Stimulated activated CD8-positive, alpha-beta memory T cell treated with anti-CD3 and anti-CD28 coated beads, Interleukin-12 subunit alpha, Interleukin-12 subunit beta, amount 100 ng/mL, for 24 hours (primary cell): ENCODE results near the gene SAMD14.

Experiments
- DNase-seq: peaks from one replicate; pipeline ENCODE4 v3.0.0-alpha.2; 2020; ENCODE audit errors: extremely low read depth

SAMD14 gene

GRCh38 chr17:50113624-50114320 lies 16.2 kb downstream of the SAMD14 start:
- no peak for DNase-seq

DNA sequence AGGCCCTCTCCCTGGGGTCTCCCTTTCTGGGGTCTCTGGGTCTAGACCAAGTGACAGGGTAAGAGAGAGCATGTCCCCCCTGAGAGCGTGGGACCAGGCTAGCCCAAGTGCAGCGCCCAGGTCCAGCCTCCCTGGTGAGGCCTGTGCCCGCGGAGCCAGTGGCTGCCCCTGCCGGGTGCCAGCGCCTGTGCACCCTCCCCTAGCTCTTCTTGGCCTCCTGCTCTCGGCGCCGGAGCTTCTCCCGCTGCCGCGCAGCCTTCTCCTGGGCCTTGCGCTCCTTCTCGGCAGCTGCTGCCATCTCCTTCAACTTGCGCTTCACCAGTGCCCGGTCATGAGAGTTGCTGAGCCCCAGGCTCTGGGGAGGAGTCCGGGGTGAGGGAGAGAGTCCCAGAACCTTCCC lies 17.3 kb downstream of the SAMD14 start:
- DNase-seq = no peak

GRCh38 chr17:50111673-50112655 lies 18.0 kb downstream of the SAMD14 start:
- no peak for DNase-seq

DNA sequence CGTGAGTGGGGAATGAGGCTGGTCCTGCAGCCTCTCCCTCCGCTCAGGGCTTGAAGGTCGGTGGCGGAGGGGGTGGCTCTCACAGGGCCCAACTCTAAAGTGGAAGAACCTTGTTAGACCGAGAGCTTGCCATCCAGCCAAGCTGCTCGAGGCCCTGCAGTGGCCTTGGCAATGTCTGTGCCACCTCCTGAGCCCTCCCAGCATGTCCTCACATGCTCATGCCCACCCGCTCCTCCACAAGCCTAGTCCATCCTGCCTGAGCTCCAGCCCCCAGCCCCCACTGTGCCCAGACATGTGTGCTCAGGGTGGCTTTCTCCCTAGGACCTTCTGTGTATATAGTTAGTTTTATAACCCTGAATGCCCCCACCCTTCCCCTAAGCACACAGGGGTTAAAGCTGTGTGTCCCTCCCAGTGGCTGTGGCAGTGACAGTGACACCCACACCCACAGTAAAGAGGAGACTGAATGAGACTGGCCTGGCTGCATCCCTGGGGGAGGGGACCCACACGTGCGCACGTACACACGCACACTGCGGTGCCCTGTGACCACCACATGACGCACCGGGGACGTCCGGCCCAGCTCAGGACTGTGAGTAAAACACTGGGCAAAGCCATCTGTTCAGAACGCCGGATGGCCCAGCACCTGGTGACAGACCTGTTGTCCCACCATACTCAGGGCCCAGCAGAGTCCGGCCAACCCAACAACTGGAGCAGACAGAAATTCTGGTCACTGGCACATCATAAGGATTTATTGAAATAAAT lies 19.2 kb downstream of the SAMD14 start:
- DNase-seq = no peak

GRCh38 chr17:50109785-50110184 lies 20.2 kb downstream of the SAMD14 start:
- no peak for DNase-seq

- DNase-seq = no peak
Measured at GRCh38 chr17:50109207-50109606, 20.8 kb downstream of the SAMD14 start.

GRCh38 chr17:50108556-50108955 lies 21.4 kb downstream of the SAMD14 start:
- DNase-seq = no peak

DNA sequence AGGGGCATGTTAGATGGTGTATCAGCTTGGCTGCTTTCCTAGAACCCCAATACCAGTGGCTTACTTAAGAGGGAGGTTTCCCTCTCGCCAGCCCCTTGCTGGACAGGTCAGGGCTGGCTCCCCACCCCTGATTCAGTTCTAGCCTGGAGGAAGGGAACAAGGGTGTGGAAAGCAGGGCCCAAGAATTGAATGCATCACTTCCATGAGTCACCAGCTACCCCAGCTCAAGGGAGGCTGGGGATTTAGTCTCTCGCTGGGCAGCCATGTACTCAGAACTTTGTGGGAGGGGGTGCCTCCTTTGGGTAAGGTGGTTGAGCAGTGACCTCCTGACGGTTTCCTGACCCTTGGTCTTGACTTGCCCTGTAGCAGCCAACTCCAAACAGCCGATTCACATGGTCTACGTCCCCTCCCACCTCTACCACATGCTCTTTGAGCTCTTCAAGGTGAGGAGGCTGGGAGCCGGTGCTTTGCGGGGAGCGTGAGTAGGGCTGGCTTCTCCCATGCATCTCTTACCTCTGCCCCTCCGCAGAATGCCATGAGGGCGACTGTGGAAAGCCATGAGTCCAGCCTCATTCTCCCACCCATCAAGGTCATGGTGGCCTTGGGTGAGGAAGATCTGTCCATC lies 22.1 kb downstream of the SAMD14 start:
- DNase-seq = no peak

DNA sequence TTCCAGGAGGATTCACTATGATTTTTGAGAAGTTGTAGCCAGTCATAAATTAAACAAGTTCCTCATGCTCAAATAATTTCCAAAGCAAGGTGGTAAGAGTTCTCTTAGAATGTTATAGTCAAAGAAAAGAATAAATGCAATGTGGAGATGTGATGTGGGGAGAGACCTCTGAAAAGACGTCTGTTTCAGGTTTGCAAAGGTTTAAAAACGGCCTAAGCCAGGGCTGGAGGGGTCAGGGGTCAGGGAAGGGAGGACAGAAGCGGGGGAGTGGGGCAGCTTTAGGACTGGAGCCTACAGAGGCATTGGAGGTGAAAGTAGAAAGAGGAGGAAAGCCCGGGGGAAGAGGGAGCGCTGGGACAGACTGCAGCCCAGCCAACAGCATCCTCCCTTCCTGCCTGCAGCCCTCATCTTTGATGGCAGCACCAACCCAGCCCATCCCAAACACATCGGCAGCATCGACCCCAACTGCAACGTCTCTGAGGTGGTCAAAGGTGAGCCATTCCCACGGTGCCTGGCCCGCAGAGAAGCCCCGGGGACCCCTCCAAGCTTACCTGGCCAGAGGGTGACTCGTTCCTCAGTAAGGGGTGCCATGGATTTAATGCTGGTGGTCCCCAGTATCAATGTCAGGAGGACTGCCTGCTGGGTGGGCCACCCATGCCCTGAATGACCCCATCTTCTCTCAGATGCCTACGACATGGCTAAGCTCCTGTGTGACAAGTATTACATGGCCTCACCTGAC lies 23.4 kb downstream of the SAMD14 start:
- no peak for DNase-seq

GRCh38 chr17:50105811-50106210 lies 24.1 kb downstream of the SAMD14 start:
- no peak for DNase-seq

DNA sequence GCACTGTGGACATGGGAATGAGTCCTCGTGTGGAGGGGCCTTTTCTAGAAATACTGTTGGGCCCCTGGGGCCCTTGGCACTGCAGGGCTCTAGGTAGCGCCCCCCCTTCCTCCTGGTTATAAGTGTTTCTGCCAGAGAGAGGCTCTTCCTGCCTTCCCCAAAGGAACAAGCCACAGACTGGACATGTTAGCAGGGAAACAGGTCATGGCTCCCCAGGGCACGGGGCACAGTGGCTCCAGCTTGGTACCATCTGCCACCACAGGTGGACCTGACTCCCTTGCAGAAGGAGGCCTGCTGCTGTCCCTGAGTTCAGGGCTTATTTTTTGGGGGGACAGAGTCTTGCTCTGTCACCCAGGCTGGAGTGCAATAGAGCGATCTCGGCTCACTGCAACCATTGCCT lies 26.0 kb downstream of the SAMD14 start:
- no peak for DNase-seq

GRCh38 chr17:50103252-50103651 lies 26.7 kb downstream of the SAMD14 start:
- no peak for DNase-seq

DNA sequence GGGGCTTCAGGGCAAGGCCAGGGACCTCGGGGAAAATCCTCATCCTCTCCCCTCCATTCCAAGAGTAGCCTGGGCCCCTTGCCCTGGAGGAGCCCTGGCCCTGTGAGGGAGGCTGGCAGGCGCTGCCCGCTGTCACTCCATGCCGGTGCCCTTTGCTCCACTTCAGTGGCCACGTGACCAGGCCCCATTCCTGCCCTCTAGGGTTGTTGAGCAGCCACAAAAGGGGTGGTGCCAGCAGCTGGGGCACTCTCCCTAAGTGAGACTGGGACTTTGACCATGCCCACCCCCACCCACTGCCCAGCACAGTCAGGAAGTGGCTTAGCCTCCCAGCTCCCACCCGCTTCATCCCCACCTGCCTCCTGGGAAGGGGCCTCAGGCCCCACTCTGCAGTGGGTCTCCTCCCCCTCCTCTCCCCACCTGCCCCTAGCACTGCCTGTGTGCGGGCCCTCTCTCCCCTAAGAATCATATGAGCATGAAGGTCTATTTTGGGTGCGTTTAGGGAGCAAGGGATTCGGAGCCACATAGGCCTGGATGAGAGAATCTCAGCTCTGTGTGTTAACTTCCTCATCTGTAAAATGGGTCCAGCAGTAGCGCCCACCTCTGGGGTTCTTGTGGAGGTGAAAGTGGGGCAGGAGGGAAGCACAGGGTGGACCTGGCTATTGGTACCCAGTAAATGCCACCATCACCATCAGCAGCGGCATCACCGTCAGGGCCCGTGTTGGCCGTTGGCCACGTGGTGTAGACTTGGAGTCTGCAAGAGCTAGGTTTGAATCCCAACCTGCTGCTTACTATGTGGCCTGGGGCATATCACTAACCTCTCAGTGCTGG lies 27.6 kb downstream of the SAMD14 start:
- no peak for DNase-seq

DNA sequence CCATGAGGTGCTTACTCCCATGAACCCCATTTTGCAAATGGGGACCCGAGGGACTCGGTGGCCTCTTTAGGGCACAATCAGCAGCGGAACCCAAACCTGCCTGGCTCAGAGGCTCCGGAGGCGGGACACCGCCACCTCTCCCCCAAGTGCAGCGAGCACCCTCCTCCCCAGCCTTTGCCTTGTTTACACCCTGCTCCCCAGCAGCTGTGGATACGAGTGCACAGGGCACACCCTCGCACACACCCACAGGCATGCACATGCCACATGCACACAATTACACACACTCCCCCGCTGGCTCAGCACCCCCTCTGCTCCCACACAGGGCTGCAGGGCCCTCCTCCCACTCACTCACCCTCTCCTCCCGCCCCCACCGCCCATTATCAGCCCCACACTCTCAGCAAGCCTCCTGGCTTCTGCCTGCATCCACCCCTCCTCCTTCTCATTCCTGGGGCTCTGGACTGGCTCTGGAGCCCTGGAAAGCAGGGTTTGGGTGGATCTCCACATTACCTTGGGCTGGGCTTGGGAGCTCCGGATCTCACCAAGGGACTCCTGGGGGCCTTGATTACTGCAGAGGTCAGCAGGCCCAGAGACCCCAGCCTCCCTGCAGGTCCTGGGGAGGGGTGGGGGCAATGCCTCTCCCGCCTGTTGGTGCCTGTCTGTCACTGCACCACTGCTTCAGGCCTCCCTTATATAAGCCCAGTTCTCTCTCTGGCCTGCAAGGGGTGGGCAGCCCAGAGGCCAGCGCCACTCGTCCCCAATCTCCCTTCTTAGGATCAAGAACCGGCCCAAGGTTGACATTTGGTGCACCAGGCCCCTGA lies 28.4 kb downstream of the SAMD14 start:
- no peak for DNase-seq

DNA sequence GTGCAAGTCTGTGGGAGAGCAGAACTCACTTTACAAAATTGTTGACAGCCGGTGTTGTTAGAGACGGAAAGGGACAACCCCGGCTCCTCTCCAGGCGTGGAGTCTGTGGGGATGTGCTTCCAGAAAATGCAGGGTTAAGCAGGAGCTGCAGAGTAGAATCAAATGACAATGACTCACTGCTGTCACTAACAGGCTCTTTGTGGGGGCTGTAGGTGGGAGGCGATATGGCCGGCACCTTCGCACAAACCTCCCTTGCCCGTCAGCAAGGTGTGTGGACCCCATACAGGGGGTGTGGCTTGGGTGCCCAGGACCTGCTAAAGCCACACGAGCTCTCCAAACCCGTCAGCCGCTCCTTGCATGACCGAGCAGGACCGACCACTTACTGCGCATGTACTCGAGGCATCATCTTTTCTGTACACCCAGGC lies 29.0 kb downstream of the SAMD14 start:
- DNase-seq = no peak

- DNase-seq = no peak
Measured at GRCh38 chr17:50100480-50100883, 29.5 kb downstream of the SAMD14 start.

DNA sequence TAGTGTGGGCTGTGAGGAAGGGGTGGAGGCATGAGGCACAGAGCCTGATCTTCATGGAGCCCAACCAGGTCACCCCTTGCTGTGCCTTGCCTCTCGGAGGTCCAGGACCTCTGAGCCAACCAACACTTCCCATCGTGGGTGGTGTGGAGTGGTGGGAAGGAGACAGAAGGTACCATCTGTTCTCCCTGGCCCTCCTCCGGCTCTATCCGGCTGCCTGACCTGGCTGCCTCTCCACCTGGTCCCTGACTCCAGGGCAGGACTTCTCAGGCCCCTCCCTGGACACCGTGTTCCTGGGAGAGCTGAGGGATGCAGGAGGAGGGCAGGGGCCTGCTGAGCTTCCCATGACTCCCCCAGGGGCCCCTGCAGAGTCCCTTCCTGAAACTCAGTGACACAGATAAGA lies 31.0 kb downstream of the SAMD14 start:
- no peak for DNase-seq

- DNase-seq = no peak
Measured at GRCh38 chr17:50098583-50098982, 31.4 kb downstream of the SAMD14 start.

GRCh38 chr17:50097926-50098325 lies 32.0 kb downstream of the SAMD14 start:
- DNase-seq = no peak
